HG02884 (cell line): ENCODE results near the gene FAM222A.

Experiments
- ATAC-seq: cut with Tn5 transposase; IDR thresholded peaks from one replicate; pipeline ENCODE4 v1.9.1; 2021; ENCODE audit warnings: mild to moderate bottlenecking, moderate library complexity; ENCODE audit not compliant: unreplicated experiment

The FAM222A gene

DNA sequence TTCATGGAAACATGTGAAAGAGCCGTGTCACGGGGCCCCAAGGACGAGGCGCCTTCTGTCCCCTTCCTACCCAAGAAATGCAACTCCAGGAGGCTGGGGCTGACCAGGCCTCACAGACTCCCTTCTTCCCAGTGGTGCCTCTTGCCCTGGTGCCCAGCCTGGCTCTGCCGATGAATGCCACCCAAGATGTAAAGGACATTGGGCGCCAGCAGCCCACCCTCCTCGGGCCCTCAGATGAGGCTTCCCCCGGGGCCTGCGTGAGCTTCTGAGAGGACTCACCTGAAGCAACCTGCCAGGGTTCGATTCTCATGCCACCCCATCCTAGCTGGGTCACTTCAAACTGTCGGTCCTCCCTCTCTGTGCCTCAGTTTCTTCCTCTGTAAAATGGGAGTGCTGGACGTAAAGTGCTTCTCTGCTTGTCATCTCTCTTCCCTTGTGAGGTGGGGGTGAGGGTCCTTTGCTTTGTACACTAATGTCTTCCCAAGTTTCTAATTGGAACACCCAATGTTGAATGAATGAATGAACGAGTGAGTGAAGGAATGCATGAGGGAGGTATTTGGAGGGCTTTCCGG, 10.8 kb downstream of the FAM222A start:
- ATAC-seq = no peak

DNA sequence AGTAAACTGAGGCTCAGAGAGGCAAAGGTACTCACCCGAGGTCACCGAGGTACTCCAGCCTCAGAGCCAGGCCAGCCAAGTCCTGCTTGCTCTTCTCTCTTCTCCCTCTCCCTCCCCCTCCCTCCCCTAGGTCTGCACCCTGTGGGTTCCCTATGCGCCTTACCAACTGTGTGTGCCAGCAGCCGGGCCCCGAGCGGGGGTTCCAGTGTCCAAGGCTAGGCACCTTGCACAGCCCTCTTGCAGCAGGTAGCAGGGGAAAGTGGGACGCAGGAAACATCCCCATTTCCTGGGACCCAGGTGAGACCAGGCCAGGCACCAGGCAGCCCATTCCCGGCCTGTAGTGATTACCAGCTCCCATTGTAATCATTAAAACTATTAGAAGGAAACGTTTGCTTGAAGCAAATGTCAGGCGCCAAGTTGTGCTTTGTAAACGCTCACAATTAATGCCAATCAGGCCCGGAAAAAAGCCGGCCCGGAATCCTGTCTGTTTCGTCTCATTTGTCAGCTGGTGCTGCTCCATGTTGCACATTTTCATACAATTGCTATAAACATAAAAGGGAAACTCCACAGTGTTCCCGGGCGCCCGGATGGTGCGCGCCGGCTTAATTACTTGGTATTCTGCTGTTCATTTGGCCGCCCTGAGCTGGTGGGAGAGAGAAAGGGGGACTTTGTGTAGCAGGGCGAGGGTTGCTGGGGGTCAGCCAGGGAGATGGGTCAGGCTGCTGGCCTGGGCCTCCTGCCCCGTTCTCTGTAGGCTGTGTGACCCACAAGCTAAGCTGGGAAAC, 11.9 kb downstream of the FAM222A start:
- ATAC-seq = no peak

DNA sequence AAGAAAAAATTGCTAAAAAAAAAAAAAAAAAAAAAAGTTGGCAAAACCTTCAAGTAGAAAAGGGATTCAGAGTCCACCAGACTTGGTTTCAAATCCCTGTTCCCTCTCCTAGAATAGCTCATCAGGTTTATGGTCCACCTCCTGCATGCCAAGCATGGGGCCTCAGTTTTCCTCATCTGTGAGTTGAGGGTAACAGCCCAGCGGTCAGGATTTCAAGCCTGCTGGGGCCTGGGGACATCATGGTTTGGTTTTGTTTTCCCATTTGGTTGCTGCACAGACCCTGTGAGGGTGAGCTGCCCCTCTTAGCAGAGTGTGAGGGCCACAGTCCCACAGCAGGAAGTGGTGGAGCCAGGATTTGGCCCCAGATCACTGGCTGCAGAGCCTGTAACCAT, 12.5 kb downstream of the FAM222A start:
- no peak for ATAC-seq

DNA sequence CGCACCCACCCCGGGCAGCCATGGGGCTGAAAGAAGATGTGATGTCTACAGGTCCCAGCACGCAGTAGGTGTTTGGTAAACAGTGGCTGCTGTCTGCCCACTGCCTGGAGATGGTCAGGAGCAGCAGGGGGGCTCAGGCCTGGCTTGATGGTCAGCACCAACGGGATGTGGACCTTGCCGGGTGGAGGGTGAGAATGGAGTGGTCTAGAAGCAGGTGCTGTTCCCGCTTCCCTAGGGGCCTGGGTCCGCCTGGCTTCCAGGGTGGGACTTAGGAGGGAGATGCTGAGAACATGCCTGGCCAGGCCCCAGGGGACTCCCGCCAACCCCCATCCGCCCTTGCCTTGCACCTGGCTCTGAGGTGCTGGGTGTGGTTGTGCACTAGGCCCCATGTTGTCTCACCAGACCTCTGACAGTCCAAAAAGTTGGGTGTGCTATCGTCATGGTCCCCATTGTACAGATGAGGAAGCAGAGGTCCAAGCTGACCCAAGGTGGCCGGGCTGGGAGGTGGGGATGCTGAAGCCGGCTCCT, 12.9 kb downstream of the FAM222A start:
- no peak for ATAC-seq

DNA sequence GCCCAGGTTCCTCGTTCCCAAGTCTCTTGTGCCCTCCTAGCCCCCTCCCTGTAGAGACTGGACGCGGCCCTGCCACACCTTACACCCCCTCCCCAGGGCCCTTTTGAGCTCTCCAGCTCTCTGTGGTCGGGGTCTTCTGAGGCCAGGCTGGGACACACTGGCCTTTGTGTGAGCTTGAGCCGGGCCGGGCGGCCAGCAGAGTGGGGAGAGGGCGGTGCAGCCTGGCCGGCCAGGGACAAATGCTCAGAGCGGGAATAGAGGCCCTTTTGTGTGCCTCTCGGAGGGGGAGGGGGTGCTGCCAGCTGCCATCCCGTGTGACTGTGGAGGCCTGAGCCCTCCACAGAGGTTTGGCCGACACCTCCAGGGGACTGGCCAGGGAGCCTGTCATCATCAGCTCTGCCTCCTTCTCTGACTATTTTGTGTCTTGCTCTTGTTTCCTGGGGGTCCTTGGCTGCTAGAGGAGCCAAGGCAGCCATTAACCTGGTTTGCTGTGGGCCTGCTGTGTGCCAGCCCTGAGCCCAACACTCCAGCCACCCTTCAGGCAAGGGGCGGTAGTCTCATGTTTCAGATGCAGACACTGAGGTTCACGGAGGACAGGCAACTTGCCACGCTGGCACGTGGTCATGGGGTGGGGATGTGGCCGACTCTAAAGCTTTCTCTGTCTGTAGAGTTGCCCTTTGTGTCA, 13.6 kb downstream of the FAM222A start:
- ATAC-seq = no peak

DNA sequence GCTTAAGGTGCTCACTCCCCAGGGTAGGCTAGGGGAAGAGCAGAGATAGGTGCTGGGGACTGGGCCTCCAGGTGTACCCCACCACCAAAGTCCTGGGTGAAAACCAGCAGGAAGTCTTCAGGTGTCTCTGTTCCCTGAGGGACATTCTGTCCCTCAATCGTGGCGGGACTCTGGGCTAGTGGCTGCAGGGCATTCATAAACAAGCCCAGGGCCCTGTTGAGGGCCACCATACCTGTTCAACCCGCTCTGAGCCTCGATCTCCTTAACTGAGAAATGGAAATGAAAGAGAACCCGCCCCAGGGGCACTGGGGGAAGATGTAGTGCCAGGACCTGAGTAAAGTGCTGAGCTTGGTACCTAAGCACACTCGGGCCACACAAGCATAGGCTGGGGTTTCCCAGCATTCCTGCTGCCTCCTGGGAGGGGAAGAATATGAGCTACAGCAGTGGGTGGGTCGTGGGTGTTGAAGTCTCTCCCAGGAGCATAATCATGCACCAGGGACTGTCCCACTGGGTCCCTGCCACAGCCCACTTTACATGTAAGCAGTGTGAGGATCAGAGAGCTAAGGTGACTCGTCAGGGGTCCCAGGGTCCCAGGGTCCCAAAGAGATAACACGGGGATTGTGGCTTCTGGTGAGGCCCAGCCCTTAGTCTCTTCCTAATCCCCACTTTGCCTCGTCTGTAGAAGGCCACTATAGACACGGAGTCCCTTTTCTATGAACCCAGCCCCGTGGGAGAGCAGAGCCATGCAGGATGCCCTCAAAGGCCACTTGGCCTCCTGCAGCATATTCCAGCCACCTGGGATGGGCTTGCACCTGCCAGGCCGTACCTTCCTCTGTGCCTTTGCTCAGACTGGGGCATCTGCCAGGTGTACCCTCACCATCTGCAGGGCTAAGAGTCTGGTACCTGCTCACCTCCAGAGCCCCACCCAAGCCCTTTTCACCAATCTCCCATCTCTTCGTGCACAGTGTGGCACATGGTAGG, 14.4 kb downstream of the FAM222A start:
- no peak for ATAC-seq

DNA sequence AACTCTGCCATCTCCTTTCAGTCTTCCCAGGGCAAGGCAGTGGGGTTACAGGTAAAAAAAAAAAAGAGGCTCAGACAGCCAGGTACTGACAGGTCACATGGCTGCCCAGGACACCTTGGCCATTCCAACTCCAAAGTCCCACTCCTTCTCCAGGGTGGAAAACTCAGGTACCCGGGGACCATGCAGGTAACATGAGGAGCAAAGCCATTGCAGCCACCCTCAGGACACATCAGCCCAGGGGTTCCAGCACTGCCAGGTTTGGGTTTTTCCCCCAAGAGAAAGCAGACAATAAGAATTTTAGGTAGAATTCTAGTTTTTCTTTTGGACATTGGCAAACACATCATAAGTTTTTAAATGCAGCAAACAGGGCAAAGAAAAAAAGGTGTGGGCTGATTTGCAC, 15.3 kb downstream of the FAM222A start:
- ATAC-seq = no peak

DNA sequence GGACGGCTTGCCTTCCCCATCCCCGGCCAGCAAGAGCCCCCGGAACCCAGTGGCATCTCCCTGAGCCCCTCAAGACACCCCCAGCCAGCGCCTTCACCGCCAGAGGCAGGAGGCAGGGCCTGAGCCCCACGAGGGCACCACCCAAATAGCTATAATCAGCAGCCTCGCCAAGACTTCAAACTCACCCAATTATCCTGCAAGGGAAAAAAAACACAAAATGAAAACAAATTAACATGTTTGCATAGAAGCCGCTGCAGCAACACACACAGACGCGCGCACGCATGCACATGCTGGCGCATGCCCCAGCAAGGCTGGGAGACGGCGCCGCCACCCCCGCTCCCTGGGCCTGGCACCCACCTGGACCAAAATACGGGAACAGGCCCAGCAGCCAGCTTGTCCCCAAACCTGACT, 15.8 kb downstream of the FAM222A start:
- no peak for ATAC-seq

DNA sequence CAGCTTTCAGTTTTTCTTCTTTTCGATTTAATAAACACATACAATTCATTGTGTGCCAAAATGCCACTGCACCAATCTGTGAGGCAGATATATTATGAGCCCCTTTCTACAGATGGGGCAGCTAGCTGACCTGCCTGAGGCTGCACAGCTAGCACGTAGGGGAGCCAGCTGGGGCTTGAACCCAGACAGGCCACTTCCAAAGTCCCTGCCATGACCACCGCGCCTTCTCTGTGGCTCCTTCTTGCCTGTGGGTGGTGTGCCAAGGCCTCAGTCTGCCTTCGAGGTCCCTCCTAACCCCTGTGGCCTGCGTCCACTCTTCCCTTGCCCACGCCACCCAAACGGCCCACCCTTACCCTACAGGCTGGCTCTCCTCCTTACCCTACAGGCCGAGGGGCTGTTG, 16.2 kb downstream of the FAM222A start:
- no peak for ATAC-seq

DNA sequence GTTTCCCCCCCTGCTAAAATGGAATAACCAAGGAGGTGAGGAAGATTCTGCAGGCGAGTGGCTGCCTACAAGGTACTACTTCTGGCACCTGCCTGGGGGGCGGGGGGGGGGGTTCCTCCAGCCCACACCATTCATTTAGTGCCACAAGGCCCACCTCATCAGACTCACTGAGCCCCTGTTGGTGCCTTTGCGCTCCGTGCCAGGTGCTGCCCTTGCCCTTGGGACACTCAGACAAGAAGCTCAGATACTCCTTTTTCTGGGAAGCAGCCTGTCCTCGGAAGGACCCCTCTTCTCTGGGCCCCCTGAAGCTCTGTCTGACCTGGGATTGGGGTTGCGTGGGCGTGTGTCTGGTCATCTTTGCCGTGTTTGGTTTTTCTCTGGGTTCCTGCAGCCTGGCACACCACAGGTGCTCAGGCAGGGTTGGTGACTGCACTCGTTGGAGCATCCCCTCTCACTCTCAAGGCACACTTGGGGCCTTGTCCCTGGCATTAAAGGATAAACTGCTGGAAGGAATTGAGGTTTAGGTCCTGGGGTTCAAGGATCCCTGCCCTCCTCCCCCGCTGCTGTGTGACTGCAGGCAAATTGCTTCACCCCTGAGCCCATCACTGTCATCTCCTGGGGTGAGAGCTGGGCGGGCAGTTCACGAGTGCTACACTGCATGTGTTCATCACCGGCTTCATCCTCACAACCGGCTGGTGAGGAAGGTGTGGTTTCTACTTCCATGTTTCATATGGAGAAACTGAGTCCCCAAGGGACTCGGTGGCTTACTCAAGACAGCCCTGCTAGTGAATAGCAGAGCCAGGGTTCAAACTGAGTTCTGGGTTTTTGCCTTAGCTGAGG, 16.9 kb downstream of the FAM222A start:
- no peak for ATAC-seq

DNA sequence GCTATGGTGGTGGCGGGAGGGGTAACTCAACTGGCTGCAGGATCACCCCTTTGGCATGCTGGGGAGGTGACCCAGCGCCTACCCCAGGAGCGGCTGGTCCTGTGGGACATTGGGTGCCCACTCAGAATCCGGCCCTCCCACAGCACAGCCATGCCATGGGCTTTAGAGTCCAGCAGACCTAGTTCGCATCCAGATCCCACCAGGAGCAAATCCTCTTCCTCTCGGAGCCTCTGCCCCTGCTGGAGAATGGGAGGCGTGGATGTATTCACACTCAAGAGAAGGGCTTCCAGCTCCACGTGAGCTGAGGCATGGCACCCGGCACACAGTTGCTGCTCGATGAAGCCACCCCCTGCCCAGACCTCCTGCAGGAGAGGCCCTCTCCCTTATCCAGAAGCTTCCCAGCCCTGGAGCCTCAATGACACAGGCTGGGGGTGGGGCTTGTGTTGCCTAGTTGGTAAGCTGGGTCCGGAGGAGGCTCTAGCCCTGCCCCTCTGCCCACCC, 17.7 kb downstream of the FAM222A start:
- ATAC-seq = no peak

DNA sequence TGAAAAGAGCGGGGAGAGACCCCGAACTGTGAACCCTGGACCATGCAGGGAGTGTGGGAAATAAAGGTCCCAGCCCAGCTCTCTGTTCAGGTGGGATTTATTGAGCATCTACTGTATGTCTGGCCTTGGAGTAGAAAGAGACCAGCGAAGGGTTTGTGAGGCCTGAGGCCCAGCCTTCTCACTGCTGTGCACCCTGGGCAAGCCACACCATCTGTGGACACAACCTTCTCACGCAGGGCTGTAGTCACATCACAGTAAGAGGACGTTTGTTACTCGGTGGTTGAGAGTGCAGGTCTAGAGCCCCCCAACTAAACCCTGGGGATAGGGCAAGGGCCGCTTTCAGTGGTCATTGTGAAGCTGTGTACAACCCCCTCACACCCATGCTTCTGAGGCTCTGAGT, 18.2 kb downstream of the FAM222A start:
- ATAC-seq = no peak

DNA sequence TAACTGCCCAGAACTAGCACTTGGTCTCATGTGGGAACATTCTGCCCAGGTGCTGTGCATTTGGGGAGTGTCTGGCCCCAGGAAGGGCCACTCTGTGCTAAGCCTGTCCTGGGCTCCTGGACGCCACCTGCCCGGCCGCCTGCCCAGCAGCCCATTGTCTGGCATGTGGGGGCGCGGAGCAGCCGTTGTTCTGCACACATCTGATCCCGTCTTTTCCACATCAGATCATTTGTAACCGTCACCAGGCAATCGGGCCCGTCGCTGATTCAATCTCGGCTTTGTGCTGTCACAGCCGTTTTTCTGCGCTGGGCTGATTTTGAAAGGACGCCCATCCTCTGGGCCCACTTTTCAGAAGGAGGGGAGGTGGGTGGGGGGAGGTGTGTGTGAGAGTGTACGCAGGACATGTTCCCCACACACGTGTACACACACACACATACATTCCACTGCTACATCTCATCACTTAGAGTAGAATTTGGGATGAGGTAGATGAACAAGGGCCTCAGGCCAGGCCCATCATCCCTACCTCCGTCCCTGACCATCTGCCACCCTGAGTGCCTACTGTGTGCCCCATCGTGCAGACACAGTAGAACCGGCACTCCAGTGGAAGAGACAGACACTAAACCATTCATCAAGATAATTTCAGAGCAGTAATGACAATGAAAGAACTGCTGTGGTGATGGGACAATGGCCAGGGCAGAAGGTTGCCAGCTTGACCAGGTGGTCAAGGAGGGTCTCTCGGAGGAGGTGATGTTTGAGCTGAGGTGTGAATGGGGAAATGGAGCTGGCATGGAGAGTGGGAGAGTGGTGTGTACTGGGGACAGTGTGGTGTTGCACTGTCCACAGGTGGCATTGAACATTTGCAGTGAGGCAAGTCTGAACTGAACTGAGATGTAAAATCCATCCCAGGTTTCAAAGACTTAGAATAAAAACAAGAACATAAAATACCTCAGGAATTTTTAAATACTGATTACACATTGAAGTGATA, 19.0 kb downstream of the FAM222A start:
- no peak for ATAC-seq

DNA sequence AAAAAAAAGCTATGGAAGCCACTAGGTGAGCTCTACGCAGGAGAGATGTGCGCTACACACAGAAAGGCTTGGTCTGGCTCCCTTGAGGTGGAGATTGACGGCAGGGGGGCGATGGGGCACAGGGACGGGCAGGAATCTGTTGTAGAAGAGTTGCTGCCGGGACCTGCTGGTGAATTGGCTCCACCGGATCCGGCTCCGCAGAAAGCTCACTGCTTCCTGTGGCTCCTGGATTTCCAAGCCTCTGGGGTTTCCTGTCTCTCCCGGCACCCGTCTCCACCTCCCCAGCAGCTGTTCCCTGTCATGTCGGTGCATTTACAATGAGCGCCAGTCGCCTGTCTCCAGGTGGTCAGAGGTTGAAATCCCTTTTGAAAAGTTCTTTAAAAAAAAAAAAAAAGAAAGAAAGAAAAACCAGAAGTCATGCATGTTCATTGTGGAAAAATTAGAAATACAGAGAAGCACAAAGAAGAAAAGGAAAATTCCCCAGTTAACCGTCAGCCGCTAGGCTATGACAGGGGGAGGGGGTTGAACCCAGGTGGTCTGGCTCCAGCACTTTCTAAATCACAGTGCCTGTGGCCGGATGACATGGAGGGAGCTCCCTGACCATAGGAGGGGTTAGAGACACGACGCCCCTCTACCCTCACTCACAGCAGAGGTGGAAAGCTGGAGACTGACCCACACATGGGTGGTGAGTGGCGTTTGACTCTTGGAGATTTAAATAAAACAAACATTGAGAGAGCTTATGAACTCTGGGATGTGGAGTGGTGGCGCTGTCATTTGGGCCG, 20.8 kb downstream of the FAM222A start:
- ATAC-seq = no peak

DNA sequence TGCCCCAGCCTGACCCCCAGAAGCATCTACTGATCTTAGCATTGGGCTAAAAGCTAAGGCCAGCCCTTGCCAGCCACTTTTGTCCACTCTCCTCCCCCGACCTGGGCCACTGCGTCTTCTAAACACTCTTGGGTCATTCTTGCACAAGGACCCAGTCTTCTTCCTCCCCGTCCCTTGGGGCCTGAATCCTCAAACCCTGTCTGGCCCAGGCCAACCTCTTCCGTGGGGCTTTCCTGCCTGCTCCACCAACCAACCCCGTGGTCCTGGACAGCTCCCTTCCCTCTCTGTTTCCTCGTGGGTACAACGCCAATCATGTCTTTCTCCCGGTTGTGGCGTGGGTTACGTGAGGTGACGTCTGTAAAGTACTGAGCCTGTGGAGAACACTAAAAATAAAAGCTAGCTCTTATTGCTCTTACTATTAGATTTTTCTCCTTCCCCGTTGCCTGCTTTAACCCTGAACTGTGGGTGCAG, 21.5 kb downstream of the FAM222A start:
- no peak for ATAC-seq

DNA sequence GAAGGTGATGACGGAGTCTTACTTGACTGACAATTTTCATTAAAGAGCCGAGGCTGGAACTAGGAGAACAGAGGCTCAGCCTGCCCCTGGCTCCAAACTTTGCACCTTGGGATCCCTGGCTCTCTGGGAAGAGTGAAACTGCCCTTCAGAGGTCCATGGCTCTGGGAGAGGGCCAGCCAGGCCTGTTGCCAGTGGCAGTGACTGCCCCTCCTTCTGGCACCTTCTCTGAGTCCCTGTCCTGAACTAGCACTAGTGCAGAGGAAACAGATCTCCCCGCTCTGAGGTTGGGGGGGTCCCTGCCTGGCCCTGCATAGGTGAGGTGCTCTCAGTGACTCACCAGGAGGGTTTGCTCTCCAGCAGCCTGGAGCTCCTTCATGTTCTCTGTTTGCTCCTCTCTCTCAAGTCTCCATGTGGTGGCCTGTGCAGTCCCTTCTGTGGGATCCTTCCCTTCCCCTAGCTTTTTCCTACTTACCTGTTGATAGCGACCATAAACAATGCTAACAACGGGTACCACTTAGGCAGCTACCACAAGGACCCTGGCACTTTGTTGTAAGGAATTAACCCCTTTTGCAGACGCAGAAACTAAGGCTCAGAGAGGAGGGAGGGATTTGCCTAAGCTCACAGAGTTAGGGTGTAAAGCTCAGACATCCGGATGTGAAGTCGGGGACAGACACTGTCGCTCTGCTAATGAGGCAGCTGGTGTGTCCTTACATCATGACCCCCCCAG, 22.4 kb downstream of the FAM222A start:
- no peak for ATAC-seq

DNA sequence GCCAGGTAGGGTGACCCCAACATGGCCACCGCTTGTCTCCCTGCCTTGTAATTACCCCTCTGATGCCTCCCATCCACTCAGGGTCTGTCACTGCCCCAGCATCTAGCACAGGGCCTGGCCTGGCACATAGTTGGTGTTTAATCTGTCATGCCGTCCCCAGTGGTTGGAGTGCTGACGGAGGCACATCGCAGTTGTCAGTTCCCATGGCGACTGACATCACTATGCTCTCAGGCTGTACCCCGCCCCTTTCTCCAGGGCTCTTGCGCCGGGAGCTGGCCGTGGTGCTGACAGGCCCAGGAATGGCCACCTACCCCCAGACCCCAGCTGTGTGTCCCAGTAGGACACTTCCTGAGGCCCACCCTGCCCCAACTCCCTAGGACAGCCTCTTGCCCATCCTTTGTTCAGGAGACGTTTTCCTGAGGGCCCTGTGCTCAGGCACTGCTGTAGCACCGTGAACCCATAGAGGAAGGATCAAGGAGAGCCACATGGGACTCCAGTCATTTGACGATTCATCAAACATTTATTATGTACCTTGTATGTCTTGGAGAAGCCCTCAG, 23.0 kb downstream of the FAM222A start:
- no peak for ATAC-seq
